Measurements from ENCODE around the gene DEFB113.

DNA sequence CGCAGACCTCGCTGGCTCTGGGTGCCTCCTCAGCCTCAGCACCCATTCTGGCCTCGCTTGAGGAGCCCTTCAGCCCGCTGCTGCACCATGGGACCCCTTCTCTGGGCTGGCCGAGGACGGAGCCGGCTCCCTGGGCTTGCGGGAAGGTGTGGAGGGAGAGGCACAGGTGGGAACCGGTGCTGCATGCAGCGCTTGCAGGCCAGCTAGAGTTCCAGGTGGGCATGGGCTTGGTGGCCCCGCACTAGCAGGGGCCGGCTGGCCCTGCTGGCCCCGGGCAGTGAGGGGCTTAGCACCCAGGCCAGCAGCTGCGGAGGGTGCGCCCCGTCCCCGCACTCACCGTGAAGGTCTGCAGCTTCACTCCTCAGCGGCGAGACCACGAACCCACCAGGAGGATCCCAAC is 35.9 kb downstream of the DEFB113 start:
- TF ChIP-seq, protein P1, sequence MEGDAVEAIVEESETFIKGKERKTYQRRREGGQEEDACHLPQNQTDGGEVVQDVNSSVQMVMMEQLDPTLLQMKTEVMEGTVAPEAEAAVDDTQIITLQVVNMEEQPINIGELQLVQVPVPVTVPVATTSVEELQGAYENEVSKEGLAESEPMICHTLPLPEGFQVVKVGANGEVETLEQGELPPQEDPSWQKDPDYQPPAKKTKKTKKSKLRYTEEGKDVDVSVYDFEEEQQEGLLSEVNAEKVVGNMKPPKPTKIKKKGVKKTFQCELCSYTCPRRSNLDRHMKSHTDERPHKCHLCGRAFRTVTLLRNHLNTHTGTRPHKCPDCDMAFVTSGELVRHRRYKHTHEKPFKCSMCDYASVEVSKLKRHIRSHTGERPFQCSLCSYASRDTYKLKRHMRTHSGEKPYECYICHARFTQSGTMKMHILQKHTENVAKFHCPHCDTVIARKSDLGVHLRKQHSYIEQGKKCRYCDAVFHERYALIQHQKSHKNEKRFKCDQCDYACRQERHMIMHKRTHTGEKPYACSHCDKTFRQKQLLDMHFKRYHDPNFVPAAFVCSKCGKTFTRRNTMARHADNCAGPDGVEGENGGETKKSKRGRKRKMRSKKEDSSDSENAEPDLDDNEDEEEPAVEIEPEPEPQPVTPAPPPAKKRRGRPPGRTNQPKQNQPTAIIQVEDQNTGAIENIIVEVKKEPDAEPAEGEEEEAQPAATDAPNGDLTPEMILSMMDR (optimal IDR thresholded peaks at IDR 0.05 in 1 of 3, IDR thresholded peaks at IDR 0.05 in 1 of 3, conservative IDR thresholded peaks at IDR 0.05 in 1 of 3; ENCODE audit: extremely low read depth in 1 of 3, insufficient read depth in 2 of 3, low read length in 3 of 3), result no peak
- TF ChIP-seq EZH2 (IDR thresholded peaks at IDR 0.05; ENCODE audit: low read length), result no peak
